OCI-LY3 (cell line): ENCODE results near the gene APOL4.
"Not testable (repeated sequence)": the region's sequence is repeated elsewhere in the genome, so short reads cannot be mapped to it uniquely, and the experiment has no call there.

Experiments used
- EZH2phosphoT487 ChIP-seq: fragments of 200-600 bp; shearing (Covaris generic); IDR thresholded peaks from 2 replicates; pipeline ENCODE4 v1.6.1; 2018; ENCODE audit warnings: antibody characterized with exemption, mixed run types, low read depth
- TF ChIP-seq, protein P1 (sequence below): fragments of 200-600, 300-600 bp; sonication (generic); IDR thresholded peaks from 2 replicates; pipeline ENCODE4 v1.5.1; 2014; ENCODE audit warnings: antibody characterized with exemption, low read length, low read depth

DNA sequence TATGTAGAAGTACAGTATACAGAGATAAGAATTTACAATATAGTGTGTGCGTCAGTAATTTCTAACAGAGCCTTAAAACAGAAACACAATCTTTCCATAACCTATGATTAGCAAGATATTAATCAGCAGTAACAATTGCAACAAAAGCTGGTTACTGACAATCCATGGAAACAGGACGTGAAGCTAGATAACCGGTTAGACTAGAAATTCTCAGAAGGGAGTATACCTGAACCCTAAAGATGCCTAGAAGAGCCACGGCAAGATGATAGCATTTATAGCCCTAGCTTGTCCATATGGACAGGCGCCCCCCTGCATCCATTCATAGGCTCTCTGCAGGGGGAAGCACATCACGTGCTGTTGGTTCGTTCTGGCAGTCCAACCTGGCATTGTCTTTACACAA is 1.8 kb upstream of the APOL4 start:
- TF ChIP-seq, protein P1, sequence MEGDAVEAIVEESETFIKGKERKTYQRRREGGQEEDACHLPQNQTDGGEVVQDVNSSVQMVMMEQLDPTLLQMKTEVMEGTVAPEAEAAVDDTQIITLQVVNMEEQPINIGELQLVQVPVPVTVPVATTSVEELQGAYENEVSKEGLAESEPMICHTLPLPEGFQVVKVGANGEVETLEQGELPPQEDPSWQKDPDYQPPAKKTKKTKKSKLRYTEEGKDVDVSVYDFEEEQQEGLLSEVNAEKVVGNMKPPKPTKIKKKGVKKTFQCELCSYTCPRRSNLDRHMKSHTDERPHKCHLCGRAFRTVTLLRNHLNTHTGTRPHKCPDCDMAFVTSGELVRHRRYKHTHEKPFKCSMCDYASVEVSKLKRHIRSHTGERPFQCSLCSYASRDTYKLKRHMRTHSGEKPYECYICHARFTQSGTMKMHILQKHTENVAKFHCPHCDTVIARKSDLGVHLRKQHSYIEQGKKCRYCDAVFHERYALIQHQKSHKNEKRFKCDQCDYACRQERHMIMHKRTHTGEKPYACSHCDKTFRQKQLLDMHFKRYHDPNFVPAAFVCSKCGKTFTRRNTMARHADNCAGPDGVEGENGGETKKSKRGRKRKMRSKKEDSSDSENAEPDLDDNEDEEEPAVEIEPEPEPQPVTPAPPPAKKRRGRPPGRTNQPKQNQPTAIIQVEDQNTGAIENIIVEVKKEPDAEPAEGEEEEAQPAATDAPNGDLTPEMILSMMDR = not testable (repeated sequence)
- TF ChIP-seq EZH2phosphoT487 = not testable (repeated sequence)
